Loucy (cell line): Measurements from ENCODE around the gene BMP4.

ENCODE experiments used
- H2AFZ ChIP-seq: fragments of 200-600 bp; sonication (generic); 2 replicates; pipeline ENCODE4 v1.6.0; 2016; ENCODE audit warnings: antibody characterized with exemption, mild to moderate bottlenecking, low read length, moderate library complexity
- H3F3A ChIP-seq: fragments of 200-600 bp; 2 replicates; pipeline ENCODE4 v1.6.0; 2016; ENCODE audit warnings: antibody characterized with exemption, low read depth, mild to moderate bottlenecking
- H3K27me3 ChIP-seq: fragments of 200-600 bp; sonication (generic); 2 replicates; pipeline ENCODE4 v1.6.1; 2014; ENCODE audit warnings: low read length, mild to moderate bottlenecking; ENCODE audit not compliant: insufficient read depth, poor library complexity, severe bottlenecking
- H3K36me3 ChIP-seq: fragments of 200-600 bp; sonication (generic); 2 replicates; pipeline ENCODE4 v1.6.1; 2016; ENCODE audit warnings: low read length; ENCODE audit not compliant: insufficient read depth
- H3K4me1 ChIP-seq: fragments of 200-600 bp; sonication (generic); 2 replicates; pipeline ENCODE4 v1.5.1; 2014; ENCODE audit warnings: low read length, mild to moderate bottlenecking; ENCODE audit not compliant: insufficient read depth, poor library complexity, severe bottlenecking
- H3K4me2 ChIP-seq: fragments of 200-600 bp; sonication (generic); 2 replicates; pipeline ENCODE4 v1.6.0; 2014; ENCODE audit warnings: antibody characterized with exemption, low read length, low read depth, mild to moderate bottlenecking; ENCODE audit not compliant: poor library complexity, severe bottlenecking
- H3K4me3 ChIP-seq: fragments of 200-600 bp; sonication (generic); 2 replicates; pipeline ENCODE4 v1.5.1; 2014; ENCODE audit warnings: low read length, mild to moderate bottlenecking, mixed read lengths; ENCODE audit not compliant: poor library complexity, severe bottlenecking
- H3K79me2 ChIP-seq: fragments of 200-600 bp; sonication (generic); 2 replicates; pipeline ENCODE4 v1.6.1; 2014; ENCODE audit warnings: low read length; ENCODE audit not compliant: insufficient read depth
- H3K9ac ChIP-seq: fragments of 200-600 bp; sonication (generic); 2 replicates; pipeline ENCODE4 v1.6.0; 2014; ENCODE audit warnings: mild to moderate bottlenecking, low read depth, low read length, moderate library complexity; ENCODE audit not compliant: poor library complexity, severe bottlenecking
- H3K9me2 ChIP-seq: fragments of 200-600 bp; sonication (generic); replicated peaks from 2 replicates; pipeline ENCODE4 v1.6.1; 2016; ENCODE audit warnings: low read depth, low read length, mixed read lengths
- H3K9me3 ChIP-seq: fragments of 200-600 bp; sonication (generic); 2 replicates; pipeline ENCODE4 v1.6.1; 2014; ENCODE audit warnings: mild to moderate bottlenecking, antibody characterized with exemption, low read length, low read depth; ENCODE audit not compliant: insufficient read depth
- H4K20me1 ChIP-seq: fragments of 200-600 bp; sonication (generic); 2 replicates; pipeline ENCODE4 v1.6.0; 2014; ENCODE audit warnings: antibody characterized with exemption, low read length, mild to moderate bottlenecking; ENCODE audit not compliant: insufficient read depth, poor library complexity, severe bottlenecking
- EZH2phosphoT487 ChIP-seq: fragments of 200-600 bp; IDR thresholded peaks from 2 replicates; pipeline ENCODE4 v1.6.1; 2018; ENCODE audit warnings: antibody characterized with exemption, mild to moderate bottlenecking, moderate library complexity, borderline replicate concordance
- TF ChIP-seq, protein P1 (sequence below): fragments of 200-600 bp; sonication (generic); conservative IDR thresholded peaks from 2 replicates; pipeline ENCODE4 v1.5.1; 2014; ENCODE audit warnings: mild to moderate bottlenecking, antibody characterized with exemption, low read length

BMP4 gene

DNA sequence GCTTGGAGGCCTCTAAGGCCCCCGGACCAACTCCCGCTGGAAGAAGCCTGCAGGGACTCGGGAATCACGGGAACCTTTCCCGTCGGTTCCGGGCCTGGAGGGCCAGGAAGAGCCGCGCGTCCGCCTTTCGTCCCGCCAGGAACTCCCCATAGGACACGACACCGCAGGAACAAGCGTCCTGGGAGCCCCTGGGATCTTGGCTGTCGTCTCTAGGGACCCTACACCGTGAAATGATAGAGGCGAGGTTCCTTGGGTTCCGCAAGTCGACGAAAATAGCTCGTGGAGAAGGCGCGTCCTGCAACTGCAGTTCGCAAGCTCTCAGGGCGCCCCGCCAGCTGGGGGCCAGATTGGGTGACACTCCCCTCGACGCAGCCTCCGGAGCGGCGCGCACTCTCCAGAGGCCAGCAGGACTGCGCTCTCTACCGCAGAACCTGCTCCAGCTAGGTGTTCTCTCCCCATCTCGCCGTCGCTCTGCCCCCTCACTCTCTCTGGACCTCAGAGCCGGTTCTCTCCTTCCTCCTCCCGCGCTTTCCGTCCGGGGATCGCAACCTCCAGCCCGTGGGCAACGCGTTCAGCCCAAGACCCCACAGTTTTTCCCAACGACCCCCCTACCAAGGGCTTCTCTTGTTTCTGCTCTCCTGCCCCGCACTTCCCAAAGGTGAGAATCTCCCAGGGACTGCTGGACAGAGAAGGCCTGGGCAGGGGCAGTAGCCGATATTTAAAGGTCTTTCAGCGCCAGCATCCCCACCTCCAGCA lies 776 bp downstream of the BMP4 start:
- H3K4me1 ChIP-seq = no peaks in the 10 kb centered on the region
- no peaks in the 10 kb centered on the region for H4K20me1 ChIP-seq
- no peaks in the 10 kb centered on the region for H3K36me3 ChIP-seq
- no peaks in the 10 kb centered on the region for H3F3A ChIP-seq
- no peak overlapping the region for H2AFZ ChIP-seq
- H3K9me3 ChIP-seq = no peaks in the 10 kb centered on the region; the same call in 1 of the 2 replicates
- H3K4me3 ChIP-seq = no peak overlapping the region
- no peak for TF ChIP-seq EZH2phosphoT487
- TF ChIP-seq, protein P1, sequence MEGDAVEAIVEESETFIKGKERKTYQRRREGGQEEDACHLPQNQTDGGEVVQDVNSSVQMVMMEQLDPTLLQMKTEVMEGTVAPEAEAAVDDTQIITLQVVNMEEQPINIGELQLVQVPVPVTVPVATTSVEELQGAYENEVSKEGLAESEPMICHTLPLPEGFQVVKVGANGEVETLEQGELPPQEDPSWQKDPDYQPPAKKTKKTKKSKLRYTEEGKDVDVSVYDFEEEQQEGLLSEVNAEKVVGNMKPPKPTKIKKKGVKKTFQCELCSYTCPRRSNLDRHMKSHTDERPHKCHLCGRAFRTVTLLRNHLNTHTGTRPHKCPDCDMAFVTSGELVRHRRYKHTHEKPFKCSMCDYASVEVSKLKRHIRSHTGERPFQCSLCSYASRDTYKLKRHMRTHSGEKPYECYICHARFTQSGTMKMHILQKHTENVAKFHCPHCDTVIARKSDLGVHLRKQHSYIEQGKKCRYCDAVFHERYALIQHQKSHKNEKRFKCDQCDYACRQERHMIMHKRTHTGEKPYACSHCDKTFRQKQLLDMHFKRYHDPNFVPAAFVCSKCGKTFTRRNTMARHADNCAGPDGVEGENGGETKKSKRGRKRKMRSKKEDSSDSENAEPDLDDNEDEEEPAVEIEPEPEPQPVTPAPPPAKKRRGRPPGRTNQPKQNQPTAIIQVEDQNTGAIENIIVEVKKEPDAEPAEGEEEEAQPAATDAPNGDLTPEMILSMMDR = no peak
- H3K27me3 ChIP-seq = no peaks in the 10 kb centered on the region
- no peak overlapping the region for H3K4me2 ChIP-seq
- H3K79me2 ChIP-seq = no peaks in the 10 kb centered on the region
- H3K9ac ChIP-seq = no peak overlapping the region
- H3K9me2 ChIP-seq = no peaks in the 10 kb centered on the region

DNA sequence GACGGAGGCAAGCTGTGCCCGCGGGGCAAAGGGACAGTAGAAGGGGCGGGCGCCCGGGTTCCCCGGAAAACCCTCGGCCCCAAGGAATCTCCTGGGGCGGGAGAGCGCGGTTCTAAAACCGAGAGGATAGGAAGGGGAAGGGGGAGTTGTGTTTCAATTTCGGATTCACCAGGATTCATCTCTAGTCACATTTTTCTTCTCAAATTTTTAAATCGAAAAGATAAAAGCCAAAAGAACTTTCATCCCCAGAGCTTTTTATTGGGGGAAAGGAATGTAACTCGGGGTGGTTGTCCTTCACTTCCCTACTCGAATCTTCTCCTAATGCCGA lies 1.4 kb downstream of the BMP4 start:
- Histone ChIP-seq H3K4me1 (no peaks in the 10 kb centered on the region), H3K9me3 (no peaks in the 10 kb centered on the region; the same call in 1 of the 2 replicates), H3K4me2 (no peak overlapping the region), H3K9me2 (no peaks in the 10 kb centered on the region), H2AFZ (no peak overlapping the region), H3F3A (no peaks in the 10 kb centered on the region), H3K27me3 (no peaks in the 10 kb centered on the region), H3K36me3 (no peaks in the 10 kb centered on the region), H4K20me1 (no peaks in the 10 kb centered on the region), H3K4me3 (no peak overlapping the region), H3K79me2 (no peaks in the 10 kb centered on the region), H3K9ac (no peak overlapping the region)
- no peak for TF ChIP-seq EZH2phosphoT487
- TF ChIP-seq, protein P1 = no peak

DNA sequence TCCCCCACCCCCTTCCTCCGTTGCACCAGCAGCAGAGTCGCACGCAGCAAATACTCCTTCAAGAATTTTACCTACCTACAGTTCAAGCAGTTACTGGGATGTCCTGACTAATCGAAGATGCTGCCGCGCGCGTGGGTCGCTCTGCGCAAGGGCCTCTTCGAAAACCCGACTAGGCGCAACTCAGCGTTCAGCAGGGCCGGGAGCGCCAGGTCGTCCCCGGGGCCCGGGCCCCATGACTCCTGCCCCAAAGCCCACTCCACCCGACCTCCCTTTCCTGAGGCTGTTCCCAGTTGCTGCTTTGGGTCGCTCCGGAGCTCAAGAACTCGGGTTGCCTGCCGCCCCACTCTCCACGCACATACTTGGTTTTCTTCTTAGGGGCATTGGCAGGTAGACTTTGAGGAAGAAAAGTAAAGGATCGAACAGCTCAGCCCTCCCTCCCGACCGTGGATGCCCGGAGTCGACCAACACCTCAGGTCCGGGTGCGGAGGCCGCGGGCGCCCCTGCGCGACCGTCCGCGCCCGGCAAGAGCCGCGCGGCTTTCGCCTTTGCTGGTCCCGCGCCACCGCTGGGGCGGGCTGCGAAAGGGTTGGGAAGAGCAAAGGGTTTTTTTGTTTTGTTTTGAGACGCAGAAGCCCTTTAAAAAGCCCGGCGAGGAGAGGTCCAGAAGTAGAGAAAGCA lies 1.9 kb downstream of the BMP4 start:
- Histone ChIP-seq H3K9me2 (no peaks in the 10 kb centered on the region), H3K9ac (no peak overlapping the region), H3K4me3 (no peak overlapping the region), H3K4me1 (no peaks in the 10 kb centered on the region), H3K36me3 (no peaks in the 10 kb centered on the region), H3F3A (no peaks in the 10 kb centered on the region), H3K79me2 (no peaks in the 10 kb centered on the region), H2AFZ (no peak overlapping the region), H4K20me1 (no peaks in the 10 kb centered on the region), H3K9me3 (no peaks in the 10 kb centered on the region; the same call in 1 of the 2 replicates), H3K4me2 (no peak overlapping the region), H3K27me3 (no peaks in the 10 kb centered on the region)
- TF ChIP-seq, protein P1 = no peak
- no peak for TF ChIP-seq EZH2phosphoT487
